ENCODE measurements around the gene NFKBIZ.
"Not testable (repeated sequence)": the region's sequence is repeated elsewhere in the genome, so short reads cannot be mapped to it uniquely, and the experiment has no call there.

Gene NFKBIZ

DNA sequence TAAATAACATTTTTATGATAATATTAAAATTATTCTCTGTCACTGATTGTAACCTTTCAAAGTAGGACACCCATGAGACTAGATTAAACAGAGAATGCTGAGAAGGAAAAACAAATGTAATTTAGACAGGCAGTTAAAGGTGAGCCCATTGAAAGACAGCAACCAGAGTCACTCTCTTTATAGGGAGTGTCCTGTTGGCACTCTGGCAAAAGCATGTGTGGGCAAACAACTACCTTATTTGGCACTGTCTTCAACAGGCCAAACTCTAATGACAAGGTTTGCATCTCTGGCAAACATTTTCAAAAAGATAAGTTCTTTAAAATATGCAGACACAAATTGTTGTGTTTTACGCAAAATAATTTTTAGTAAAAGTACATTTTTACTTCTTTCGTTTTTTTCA, 29.8 kb downstream of the NFKBIZ start:
- DNase-seq = no peak

DNA sequence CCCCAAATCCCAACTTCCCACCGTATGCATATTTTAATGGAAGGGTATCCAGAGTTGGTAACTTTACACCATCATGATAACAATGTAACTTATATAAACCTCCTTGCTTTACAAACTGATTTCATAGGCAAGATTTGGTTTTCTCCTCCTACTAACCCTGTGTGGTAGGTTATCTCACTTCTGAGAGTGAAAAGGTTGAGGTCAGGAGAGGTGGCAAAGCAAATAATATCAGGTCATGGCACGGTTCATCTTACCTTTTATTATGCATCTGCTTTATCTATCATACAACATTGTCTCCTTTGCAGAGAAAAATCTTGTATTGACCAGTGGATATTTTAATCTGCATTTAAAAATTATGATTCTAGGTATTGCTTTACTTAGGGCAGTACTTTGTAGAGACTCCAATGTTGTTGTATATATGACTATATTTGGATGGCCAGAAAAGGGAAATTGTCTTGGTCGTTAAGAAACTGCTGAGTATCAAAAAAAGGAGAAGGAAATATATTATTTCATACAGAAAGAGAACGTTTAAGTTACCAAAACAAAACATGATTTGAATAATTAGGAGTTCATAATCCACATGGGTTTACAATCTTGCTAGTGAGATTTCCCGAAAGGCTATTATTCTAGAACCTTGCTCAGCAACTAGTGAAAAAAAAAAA, 30.4 kb downstream of the NFKBIZ start:
- no peak for DNase-seq

DNA sequence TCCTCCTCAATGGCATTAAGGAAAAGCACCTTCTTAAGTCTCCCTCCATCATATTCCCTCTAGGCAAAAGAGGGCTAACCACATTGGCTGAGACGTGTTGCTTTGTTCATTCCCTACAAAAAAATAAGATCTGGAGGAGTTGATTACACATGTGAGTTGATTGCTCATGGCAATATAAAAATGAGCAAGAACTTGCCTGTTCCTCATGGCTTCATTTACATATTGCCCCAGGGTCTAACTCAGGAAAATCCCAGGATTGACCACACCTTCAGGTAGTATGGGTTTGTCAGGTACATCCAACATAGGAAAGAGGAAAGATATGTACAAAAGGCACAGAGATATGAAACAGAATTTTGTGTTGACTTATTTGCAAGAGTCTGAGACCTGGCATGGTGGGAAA, 35.5 kb downstream of the NFKBIZ start:
- DNase-seq = no peak

DNA sequence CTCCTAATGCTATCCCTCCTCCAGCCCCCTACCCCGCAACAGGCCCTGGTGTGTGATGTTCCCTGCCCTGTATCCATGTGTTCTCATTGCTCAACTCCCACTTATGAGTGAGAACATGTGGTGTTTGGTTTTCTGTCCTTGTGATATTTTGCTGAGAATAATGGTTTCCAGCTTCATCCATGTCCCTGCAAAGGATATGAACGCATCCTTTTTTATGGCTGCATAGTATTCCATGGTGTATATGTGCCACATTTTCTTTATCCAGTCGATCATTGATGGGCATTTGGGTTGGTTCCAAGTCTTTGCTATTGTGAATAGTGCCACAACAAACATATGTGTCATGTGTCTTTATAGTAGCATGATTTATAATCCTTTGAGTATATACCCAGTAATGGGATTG, 36.3 kb downstream of the NFKBIZ start:
- not testable (repeated sequence) for DNase-seq

DNA sequence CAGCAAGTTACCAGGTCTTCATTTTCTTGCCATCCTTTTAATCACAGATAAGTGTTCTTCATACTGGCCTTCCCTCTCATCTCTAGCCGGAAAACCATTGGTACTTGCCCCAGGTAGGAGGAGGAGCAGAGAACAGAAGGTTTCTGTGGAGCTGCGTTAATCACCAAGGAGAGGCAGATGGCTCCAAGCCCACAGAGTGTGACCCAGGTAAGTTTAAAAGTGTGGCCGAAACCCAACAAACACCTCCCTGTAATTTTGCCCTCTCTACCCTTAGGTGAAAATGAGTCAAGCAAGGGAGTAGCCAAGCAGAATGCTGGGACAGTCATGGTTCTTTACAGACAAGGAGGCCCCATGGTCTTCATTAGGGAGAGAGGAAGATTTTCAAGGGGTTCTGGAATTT, 37.3 kb downstream of the NFKBIZ start:
- no peak for DNase-seq

DNA sequence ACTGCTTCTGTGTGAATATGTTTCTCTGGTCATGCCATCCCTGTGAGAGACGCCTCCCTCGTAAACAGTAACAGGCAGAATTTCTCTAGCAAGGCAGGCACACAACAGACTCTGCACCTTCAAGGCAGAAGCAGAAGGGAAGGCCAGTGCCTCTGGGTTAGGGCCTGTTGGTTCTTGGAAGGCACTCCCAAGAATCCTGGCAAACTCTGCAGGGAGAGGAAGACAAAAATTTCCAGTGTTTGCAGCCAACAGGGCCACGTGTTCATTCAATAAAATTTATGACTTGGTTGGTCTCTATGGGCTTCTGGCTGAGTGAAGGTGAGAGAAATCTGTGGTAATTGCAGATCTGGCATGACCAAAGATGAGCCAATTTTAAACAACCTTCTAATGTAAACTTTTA, 39.3 kb downstream of the NFKBIZ start:
- no peak for DNase-seq

DNA sequence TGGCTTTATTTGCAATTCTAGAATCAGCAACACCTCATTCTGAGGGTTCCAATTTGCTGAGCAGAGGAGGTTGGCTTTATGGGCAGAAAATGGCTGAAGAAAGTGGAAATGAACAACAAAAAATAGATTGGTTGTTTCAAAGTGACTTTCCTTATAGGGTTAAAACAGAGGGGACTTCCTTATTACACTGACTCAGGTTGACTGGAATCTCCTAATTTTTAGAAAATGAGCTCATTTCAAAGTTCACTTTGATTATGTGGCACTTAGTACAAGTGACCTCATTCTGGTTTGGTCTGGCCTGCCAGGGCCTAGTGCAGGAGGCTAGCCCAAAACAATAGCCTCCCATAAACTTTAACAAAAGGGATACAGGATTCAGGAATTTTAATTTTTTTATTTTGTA, 41.4 kb downstream of the NFKBIZ start:
- DNase-seq = no peak

DNA sequence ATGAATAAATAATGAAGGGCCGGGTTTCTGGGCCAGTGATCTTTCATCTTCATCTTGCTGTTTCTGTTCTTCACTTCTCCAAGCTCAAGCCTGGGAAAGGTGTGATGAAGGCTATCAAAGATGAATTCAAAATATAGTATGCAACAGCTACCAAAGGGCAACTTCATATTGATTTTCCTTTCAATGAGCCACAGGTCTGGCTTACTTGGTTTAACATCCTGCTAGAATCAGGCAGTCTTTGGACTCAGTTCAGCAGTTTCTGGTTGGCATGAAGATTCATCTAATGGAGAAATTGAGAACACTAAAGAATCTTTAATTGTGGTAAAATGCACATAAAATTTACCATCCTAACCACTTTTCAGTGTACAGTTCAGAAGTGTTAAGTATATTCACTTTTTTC, 43.3 kb downstream of the NFKBIZ start:
- no peak for DNase-seq

DNA sequence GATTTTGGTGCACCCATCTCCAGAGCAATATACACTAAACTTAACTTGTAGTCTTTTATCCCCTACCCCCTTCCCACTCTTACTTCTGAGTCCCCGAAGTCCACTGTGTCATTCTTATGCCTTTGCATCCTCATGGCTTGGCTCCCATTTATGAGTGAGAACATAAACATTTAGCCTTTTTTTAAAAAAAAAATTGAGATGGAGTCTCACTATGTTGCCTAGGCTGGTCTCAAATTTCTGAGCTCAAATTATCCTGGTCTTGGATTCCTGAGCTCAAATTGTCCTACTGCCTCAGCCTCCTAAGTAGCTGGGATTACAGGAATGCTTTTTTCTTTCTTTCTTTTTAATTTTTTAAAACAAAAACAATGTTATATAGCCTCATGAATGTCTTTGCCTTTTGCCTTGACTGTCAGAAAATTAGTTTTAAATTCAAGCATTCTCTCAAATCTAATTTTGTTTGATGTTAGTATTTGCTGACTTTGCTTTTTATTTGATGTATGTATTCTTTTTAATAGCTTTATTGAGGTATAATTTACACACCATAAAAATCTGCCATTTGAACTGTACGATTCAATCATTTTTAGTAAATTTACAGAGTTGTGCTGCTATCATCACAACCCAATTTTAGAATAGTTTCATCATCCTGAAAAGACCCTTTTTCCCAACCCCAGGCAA, 46.9 kb downstream of the NFKBIZ start:
- DNase-seq = no peak

DNA sequence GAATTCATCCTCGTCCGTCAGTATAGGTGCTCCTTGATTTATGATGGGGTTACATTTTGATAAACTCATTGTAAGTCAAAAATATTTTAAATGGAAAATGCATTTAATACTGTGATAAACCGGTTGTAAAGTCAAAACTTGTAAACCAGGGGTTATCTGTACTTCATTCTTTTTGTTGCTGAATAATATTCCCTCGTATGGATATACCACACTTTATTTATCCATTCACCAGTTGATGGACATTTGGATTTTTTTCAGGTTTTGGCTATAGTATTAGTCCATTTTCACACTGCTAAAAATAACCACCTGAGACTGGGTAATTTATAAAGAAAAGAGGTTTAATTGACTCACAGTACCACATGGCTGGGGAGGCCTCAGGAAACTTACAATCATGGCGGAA, 47.7 kb downstream of the NFKBIZ start:
- no peak for DNase-seq

DNA sequence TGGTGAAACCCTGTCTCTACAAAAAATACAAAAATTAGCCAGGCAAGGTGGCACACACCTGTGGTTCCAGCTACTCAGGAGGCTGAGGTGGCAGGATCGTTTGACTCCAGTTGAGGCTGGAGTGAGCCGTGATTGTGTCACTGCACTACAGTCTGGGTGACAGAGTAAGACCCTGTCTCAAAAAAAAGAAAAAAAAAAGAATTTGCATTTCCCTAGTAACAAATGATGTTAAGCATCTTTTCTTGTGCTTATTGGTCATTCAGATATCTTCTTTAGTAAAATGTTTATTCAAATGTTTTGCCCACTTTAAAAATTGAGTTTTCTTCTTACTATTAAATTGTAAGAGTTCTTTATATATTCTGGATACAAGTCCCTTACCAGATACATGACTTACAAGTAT, 48.7 kb downstream of the NFKBIZ start:
- no peak for DNase-seq

DNA sequence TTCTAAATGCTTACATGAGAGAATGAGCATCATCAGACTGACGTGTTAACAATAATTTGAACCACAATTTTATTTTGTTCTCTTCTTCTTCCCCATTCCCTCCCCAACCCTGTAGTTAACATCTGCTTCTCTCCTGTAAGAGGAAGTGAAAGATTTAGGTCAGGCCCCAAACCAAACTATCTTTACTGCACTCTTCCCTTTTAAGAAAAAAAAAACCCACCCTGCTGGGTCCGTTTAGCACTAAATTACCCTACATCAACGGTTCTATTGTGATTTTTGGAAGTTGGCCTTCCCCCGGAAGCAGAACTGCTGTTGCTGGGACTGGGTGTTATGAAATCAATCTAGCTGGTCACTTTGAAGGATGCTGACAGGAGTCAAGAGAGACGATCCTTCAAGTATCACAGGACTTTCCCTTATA, 49.4 kb downstream of the NFKBIZ start:
- DNase-seq = peak; percentile 5

DNA sequence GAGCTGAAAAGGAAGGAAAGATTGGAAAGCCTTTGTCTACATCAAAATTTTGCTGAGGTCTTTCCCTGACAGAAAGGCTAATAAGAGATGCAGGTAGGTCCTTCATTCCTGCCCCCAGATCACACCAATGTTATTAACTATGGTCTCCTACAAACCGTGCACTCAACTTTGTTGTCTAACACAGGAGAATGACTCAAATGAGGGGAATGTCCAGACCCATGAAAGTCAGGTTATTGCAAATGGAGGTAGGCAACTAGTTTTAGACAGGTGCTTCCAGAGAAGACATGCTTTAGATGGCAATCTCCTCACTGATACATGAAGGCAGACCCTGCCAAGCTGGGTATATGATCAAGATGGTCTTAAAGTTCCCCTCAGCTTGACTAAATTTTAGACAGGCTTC, 51.0 kb downstream of the NFKBIZ start:
- no peak for DNase-seq

DNA sequence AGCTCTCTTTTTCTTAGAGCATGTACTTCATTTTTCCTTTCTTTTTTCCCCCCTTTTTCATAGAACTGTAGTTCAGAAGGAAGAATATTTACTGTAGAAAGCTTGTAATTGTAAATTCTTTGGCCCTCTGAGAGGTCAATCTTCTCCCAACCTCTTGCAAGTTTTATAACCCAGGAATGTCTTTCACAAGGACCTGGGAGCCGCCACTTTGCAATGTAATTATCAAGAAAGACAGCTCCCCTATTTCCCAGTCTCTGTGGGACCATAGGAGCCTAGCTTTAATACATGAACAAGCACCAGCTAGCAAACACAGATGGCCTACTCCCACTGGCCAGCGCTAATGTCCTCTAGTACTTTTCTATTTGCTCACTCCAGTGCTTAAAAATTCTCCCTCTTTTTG, 51.4 kb downstream of the NFKBIZ start:
- DNase-seq = no peak

DNA sequence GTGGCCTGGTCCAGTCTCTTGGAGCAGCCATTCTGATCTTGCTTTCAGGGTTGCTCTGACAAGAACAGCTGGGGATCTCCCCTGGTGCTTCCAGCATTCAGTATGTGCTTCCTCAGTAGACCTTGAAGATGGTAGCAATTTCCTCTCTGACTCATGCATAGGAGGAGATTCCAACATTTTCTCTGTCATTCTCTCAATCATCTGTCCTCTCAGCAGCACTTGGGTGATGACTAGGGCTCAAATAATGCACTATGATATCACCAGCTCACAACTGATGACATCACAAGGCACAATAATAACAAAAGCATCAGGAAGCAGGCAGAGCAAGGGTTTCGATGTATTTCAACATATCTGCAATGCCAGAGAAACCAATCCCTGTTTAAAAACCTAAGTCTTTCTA, 52.7 kb downstream of the NFKBIZ start:
- peak; percentile 29 for DNase-seq

DNA sequence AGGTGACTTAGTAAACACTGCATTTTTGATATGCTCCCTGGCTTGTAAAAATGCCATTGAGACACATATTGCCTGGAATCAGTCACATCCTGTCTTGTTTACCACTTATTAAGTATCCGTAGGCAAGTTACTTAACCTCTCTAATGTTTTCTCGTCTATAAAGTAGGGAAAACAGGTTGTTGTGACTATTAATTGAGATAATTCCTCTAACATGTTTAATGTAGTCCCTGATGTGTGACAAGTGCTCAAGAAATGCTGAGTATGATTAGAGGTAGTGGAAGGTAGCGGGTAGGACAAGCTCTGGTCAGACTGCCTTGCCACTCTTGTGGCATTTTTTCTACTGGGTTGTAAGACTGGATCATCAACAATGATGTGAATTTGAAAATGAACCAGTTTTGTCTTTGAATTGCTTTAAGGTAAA, 54.1 kb downstream of the NFKBIZ start:
- no peak for DNase-seq

DNA sequence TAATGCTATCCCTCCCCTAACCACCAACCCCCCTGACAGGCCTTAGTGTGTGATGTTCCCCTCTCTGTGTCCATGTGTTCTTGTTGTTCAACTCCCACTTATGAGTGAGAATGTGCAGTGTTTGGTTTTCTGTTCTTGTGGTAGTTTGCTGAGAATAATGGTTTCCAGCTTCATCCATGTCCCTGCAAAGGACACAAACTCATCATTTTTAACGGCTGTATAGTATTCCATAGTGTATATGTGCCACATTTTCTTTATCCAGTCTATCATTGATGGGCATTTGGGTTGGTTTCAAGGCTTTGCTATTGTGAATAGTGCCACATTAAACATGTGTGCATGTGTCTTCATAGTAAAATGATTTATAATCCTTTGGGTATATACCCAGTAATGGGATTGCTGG, 56.3 kb downstream of the NFKBIZ start:
- not testable (repeated sequence) for DNase-seq
